GM21825 (cell line): Measurements from ENCODE around the gene TBL1Y.
"Not testable (repeated sequence)": the region's sequence is repeated elsewhere in the genome, so short reads cannot be mapped to it uniquely, and the experiment has no call there.

Source experiments
- ATAC-seq: cut with Tn5 transposase; IDR thresholded peaks from one replicate; pipeline ENCODE4 v1.9.1; 2021; ENCODE audit warnings: mild to moderate bottlenecking, moderate library complexity; ENCODE audit not compliant: unreplicated experiment

The TBL1Y gene

DNA sequence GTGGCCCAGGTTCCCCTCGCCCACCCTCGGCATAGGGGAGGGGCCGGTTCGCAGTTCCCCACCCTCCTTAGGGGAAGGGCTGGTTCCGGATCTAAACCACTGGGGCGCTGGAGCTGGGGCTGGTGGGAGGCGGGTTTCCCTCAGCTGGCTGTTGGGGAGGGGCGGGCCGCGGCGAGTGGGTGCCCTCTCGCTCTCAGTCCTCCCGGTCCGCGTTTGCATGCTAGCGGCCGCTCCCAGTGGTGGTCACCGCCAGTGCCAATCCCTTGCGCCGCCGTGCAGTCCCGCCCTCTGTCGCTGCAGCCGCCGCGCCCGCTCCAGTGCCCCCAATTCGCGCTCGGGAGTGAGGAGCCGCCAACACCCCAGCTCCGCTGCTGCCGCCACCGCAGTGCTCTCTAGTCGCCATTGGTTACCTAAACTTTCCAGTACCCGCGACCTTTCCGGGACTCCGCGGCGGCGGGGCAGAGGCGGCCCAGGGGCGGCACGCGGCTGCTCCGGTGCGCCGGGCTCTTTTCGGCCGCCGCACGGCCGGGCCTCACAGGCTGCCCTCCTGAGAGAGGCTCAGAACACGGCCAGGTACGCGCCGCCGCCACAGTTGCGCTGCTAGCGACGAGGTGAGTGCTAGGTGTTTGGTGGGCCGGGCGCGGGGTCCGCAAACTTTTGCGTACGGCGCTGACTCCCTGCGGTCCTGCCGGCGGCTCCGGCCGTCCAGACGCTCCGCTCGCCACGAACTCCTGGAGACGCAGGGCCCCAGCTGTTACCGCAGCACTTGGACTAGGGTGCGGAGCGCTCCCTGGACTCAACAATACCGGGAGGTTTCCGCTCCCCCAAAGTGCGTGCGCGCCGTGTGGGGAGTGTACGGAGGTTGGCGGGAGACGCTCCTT is at the start of gene TBL1Y:
Gene TBL1Y (plus strand): TSS at position 326 of the 881 bp plus-strand sequence. CDS start 114,388 bp downstream, outside the sequence.
- ATAC-seq = no peak

DNA sequence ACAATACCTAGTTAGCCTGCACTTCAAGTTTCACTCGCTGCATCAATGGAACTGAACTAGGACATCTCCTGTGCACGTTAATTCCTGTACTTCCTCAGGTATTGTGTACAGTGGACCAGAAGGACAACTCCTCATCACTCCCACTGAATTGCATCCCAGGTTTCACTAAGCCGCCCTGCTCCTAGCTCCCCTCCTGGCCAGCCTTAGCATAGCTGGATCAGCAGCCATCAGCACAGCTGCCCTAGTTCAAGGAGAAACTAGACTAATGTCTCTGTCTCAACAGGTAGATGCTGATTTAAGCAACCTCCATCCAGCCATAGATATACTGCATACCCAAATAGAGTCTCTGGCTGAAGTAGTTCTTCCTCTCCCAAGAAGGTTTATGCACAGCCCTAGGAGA is 16.0 kb upstream of the TBL1Y start:
- ATAC-seq = no peak

- no peak for ATAC-seq
Measured at GRCh38 chrY:6895236-6895635, 15.3 kb upstream of the TBL1Y start.

DNA sequence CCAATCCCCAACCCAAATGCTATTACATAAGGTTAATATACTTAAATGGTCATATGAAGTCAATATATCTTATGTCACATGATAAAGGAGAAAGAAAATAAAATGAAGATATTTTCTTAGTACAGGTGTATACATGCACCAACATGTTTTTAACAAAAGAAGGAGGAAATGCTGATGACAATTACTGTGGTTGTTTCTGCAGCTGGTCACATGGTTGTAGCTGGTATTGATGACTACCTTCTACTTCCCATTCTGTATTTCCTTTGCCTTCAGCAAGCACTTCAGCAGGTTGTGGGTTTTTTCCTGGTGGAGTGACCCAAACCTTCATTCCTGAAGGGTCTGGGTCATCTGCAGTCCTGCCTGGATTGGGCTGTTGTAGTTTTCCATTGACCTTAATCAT is 8.4 kb upstream of the TBL1Y start:
- ATAC-seq = not testable (repeated sequence)

GRCh38 chrY:6907591-6907990 is 2.9 kb upstream of the TBL1Y start:
- no peak for ATAC-seq

- ATAC-seq = not testable (repeated sequence)
Measured at GRCh38 chrY:6908021-6908420, 2.5 kb upstream of the TBL1Y start.

DNA sequence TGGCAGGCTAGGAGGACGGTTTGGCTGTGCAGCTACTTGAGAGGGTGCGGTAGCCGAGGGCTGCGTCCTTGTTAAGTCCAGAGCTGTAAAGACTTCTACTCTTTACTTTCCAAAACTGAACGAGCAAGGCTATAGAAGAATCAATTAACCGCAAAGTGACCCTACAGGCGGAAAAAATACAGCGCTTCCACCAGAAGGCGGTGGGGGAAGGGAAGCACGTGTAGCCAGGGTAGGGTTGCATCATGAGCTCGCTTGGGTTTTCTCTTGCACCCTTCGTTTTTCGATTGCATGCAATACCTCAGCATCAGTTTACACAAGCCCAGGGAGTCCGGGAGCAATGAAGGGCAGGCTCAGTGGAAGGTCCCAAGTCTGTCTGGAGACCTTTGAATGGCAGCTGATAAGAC is 1.4 kb upstream of the TBL1Y start:
- ATAC-seq = no peak

DNA sequence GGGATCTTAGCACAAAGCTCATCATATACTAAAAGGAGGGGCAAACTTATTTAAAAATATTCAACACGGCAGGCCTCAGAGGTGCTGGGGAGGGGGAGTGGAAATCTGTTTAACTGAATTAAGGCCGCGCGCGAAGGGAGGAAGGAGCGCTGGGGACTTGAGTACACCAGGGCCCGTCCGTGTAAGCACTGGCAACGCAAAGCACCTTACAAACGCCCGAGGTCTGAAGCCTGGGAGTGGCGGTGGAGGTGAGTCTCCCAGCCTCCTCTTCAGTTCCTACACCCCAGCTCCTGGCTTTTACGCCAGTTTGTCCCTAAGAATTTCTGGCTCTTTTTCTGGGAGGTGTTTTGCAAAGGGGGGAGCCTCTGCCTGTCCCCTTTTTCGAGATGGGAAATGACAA is 641 bp upstream of the TBL1Y start:
- no peak for ATAC-seq

DNA sequence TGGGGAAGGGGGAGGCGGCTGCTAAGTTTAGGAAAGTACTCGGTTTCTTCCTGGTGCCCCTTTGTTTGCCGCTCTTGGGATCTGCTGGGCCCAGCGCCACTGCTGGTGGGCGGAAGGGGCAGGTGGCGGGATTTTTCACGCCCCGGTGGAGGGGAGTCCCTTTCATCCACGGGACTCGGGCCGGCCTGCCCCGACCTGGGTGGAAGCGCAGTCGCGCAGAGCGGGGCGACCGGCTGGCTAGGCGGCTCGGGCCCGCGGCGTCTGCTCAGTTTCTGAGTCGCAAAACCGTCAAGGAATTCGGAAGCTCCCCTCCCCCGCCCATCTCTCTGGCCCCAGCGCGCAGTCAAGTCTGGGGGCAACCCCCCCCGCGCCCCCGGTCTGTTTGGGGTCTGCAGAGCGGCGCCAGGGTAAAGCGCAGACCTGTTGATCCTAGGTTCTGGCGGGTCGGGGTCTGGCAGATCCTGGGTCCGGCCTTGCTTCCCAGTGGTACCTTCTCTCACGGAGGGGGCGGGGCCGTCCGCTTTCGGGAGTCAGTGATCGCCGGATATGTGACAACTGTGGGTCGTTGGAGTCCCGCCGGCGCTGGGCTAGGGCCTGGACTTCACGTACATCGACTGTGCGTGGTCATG is 870 bp downstream of the TBL1Y start, which contains the start of gene AMELY:
Gene AMELY (minus strand): TSS at position 500 of the 629 bp plus-strand sequence. CDS start 39,144 bp downstream, outside the sequence.
- no peak for ATAC-seq

GRCh38 chrY:6913362-6913761 is 2.9 kb downstream of the TBL1Y start:
- no peak for ATAC-seq

GRCh38 chrY:6921061-6921460 is 10.6 kb downstream of the TBL1Y start:
- ATAC-seq = no peak

DNA sequence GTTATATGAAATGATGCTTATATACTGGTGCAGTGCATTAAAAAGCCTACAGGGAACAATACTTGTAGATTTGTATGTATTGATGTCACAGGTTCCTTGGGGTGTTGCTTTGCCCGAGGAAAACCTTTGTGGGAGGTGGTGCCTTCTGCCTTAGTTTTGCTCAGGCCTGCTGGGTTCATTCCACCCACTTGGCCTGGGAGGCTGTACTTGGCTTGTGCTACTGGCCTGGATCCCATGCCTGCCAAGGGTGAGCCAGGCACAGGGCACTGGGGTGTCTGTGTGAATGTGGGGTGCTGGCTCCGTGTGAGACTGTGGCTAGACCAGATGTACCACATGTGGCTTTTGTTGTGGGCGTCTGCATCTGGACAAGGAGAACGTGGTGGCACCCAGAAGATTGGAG is 17.8 kb downstream of the TBL1Y start:
- ATAC-seq = no peak

- no peak for ATAC-seq
Measured at GRCh38 chrY:6929237-6929636, 18.7 kb downstream of the TBL1Y start.

GRCh38 chrY:6931779-6932396 is 21.4 kb downstream of the TBL1Y start:
- ATAC-seq = no peak

- no peak for ATAC-seq
Measured at GRCh38 chrY:6935497-6935896, 25.0 kb downstream of the TBL1Y start.

- ATAC-seq = no peak
Measured at GRCh38 chrY:6947695-6948094, 37.2 kb downstream of the TBL1Y start.

GRCh38 chrY:6948378-6948777 is 37.9 kb downstream of the TBL1Y start:
- ATAC-seq = no peak

GRCh38 chrY:6949947-6950346 is 39.5 kb downstream of the TBL1Y start:
- ATAC-seq = no peak

DNA sequence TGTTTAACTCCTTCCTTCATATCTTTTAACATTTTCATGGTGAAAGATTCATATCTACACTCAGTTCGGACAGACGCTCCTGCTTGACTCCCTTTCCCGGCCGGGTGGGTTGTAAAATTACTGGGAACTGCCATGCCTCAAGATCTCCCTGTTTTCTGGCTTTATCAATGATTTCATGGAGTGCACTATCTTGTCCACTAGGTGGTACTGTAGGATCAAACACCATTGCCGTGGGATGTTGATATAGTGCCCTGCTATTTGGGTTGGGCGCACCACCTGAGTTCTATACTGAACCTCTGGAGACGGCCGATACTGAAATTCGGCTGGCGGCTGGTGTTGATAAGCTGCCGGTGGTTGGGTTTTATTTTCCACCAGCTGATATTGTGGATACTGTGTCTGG is 54.2 kb downstream of the TBL1Y start:
- ATAC-seq = no peak

DNA sequence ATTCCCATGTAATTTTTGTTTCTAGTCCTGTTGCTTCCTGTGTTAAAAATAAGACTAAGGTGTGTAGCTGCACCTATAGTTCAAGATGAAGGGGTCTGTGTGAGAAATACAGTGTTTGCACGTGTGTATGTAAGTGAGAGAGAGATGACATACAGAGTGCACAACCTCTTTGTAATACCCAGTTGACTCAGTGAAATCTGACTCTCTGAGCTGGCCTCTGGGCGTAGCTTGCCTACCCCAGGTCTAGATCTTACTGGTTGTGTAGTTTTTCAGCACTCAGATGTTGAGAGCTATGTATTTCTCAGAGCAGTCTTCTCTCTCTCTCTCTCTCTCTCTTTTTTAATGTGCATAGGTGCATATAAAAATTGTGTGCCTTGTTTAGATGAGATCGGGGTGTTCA is 56.0 kb downstream of the TBL1Y start:
- no peak for ATAC-seq

DNA sequence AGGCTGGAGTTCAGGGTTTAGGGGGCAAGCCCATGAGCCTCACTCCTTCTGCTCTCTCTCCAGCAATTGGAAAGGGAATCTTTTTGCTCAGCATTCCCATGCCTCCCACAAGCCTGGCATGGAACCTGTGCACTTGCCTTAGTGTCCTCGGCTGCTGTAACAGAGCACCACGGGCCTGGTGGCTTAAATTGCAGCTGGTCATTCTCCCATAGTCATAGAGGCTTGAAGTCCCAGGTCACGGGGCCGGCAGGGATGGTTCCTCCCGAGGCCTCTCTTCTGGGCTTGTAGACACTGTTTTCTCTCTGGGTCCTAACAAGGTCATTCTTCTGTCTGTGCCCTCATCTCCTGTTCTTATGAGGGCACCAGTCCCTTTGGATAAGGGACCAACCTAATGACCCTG is 57.2 kb downstream of the TBL1Y start:
- ATAC-seq = no peak

DNA sequence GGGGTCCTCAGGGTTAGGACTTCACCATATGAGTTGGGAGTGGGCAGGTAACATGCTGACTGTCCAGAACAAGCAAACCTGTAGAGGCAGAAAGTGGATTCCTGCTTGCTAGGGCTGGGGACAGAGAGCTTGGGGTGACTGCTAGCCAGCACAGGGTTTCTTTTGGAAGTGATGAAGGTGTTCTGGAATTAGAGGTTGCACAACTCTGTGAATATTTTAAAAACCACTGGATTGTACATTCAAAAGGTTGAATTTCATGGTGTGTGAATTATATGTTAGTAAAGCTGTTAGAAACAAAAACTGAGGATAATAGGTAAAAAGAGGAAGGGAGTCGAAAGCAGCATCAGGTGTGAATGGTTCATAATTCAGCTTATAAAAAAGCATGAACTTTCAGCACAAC is 57.7 kb downstream of the TBL1Y start:
- no peak for ATAC-seq
